Osteoblast (primary cell): ENCODE data around the gene VIT. TPM values are rescaled to one million over a fixed set of nuclear protein-coding genes. Genes with fewer than 3 reads are reported as not detected.
A peak's percentile ranks its signal among the peaks of the same experiment; 100 is the strongest.

Experiments used
- DNase-seq: peaks from one replicate; pipeline ENCODE4 v3.0.0; 2011; ENCODE audit warnings: low spot score, mixed read lengths; ENCODE audit not compliant: insufficient read length; ENCODE audit errors: missing footprints
- H2AFZ ChIP-seq: 2 replicates; pipeline ENCODE4 v1.6.0; 2011; ENCODE audit warnings: mild to moderate bottlenecking, low read length
- H3K27ac ChIP-seq: 2 replicates; pipeline ENCODE4 v1.5.1; 2011; ENCODE audit warnings: mild to moderate bottlenecking, low read depth, low read length, moderate library complexity
- H3K27me3 ChIP-seq: 2 replicates; pipeline ENCODE4 v1.6.0; 2012; ENCODE audit warnings: mild to moderate bottlenecking, control low read depth, inconsistent platforms, low read length, moderate library complexity; ENCODE audit not compliant: insufficient read depth
- H3K36me3 ChIP-seq: 2 replicates; pipeline ENCODE4 v1.5.1; 2011; ENCODE audit warnings: mild to moderate bottlenecking, low read length, control low read depth, moderate library complexity; ENCODE audit not compliant: insufficient read depth
- H3K4me1 ChIP-seq: 2 replicates; pipeline ENCODE4 v1.5.1; 2011; ENCODE audit warnings: mild to moderate bottlenecking, low read length, control low read depth, moderate library complexity; ENCODE audit not compliant: insufficient read depth
- H3K4me2 ChIP-seq: 2 replicates; pipeline ENCODE4 v1.6.0; 2011; ENCODE audit warnings: mild to moderate bottlenecking, low read length; ENCODE audit not compliant: insufficient read depth
- H3K4me3 ChIP-seq: fragments of 200-600 bp; sonication (generic); 3 replicates; pipeline ENCODE4 v1.5.1; 2012; ENCODE audit warnings: mild to moderate bottlenecking, low read length, inconsistent platforms; ENCODE audit not compliant: insufficient read depth
- H3K79me2 ChIP-seq: 2 replicates; pipeline ENCODE4 v1.6.0; 2012; ENCODE audit warnings: mild to moderate bottlenecking, low read length, control low read depth, inconsistent platforms; ENCODE audit not compliant: insufficient read depth
- H3K9me3 ChIP-seq: 2 replicates; pipeline ENCODE4 v1.5.1; 2011; ENCODE audit warnings: low read depth, low read length, control low read depth
- H4K20me1 ChIP-seq: 2 replicates; pipeline ENCODE4 v1.6.0; 2012; ENCODE audit warnings: mild to moderate bottlenecking, low read length, control low read depth; ENCODE audit not compliant: insufficient read depth
- total RNA-seq: library from RNA; depleted of rRNA; stranded (reverse); fragments of >200 nt; gene quantifications from 2 replicates; pipeline ENCODE4 v1.2.3, GENCODE V29; 2012
- TF ChIP-seq, protein P1 (sequence below): IDR thresholded peaks from 2 replicates; pipeline ENCODE4 v1.5.1; 2011; ENCODE audit warnings: mild to moderate bottlenecking, low read depth, low read length, moderate library complexity; ENCODE audit errors: extremely low read depth

VIT gene
- total RNA-seq, 1 donor: 31.1 TPM

DNA sequence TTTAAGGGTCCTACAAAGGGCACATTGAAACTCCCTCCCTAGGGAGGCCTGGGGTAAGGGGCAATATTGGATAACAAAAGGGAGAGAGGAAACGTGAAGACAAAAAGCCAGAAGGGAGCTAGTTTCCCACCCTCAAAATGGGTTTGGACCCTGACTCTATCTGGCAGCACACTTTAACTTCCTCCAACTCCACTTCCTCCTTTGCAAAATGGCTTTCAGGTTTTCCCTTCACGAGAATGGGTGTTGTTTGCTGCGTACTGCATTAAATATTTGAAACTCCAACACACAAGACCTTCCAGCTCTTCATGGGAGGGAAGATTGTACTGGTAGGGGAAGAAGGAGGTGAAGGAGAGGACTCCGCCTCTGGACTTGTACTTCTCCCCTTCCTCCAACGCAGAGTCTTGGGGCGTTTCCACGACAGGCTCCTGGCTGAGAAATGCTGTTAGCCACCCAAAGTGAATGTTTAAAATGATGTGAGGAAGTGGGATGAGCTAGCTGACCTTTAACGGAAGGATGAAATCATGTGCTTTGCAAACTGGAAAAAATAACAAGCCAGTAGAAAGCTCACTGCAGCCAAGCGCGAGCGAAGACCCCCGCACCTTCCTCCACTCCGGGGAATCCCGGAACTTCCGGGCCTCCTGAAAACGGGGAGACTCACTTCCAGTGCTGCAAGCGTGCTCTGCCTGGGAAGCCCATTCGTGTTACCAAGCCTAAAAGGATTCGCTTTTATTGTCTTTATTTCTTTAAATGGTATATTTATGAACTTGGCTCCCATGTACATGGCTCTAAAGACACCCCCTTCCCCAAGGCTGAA is 85.6 kb downstream of the VIT start:
- H3K36me3 ChIP-seq: no peaks in the 10 kb centered on the region
- H3K27me3 ChIP-seq: no peaks in the 10 kb centered on the region
- H4K20me1 ChIP-seq: no peaks in the 10 kb centered on the region
- H2AFZ ChIP-seq: peak overlapping the region; percentile 93
- peak; percentile 11 for DNase-seq
- H3K9me3 ChIP-seq: no peaks in the 10 kb centered on the region
- TF ChIP-seq, protein P1, sequence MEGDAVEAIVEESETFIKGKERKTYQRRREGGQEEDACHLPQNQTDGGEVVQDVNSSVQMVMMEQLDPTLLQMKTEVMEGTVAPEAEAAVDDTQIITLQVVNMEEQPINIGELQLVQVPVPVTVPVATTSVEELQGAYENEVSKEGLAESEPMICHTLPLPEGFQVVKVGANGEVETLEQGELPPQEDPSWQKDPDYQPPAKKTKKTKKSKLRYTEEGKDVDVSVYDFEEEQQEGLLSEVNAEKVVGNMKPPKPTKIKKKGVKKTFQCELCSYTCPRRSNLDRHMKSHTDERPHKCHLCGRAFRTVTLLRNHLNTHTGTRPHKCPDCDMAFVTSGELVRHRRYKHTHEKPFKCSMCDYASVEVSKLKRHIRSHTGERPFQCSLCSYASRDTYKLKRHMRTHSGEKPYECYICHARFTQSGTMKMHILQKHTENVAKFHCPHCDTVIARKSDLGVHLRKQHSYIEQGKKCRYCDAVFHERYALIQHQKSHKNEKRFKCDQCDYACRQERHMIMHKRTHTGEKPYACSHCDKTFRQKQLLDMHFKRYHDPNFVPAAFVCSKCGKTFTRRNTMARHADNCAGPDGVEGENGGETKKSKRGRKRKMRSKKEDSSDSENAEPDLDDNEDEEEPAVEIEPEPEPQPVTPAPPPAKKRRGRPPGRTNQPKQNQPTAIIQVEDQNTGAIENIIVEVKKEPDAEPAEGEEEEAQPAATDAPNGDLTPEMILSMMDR: no peak
- H3K4me1 ChIP-seq: peaks cover 11% of the 10 kb centered on the region
- H3K27ac ChIP-seq: no peak overlapping the region
- peak overlapping the region; percentile 70 for H3K4me2 ChIP-seq
- H3K4me3 ChIP-seq: peak overlapping the region; percentile 52
- H3K79me2 ChIP-seq: no peaks in the 10 kb centered on the region

DNA sequence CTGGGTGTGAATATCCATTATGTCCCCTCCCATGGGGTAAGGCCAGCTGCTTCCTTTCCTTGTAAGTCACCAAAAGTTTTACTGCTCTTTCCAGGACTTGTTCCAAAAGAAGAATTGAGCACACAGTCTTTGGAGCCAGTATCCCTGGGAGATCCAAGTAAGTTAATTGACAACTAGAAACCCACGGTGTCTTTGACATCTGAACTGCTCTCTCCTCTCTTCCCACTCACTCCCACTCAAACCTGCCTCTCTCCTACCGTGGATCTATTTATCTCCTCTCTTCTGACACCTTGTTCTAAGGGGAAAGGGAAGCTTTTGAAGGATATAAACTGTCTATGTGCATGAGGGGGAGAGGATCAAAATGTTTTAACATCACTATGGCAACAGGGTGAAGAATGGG is 86.7 kb downstream of the VIT start:
- Histone ChIP-seq H3K4me3 (no peak overlapping the region), H4K20me1 (no peaks in the 10 kb centered on the region), H3K4me1 (peaks cover 11% of the 10 kb centered on the region), H3K27ac (no peak overlapping the region), H3K9me3 (no peaks in the 10 kb centered on the region), H3K79me2 (no peaks in the 10 kb centered on the region), H3K36me3 (no peaks in the 10 kb centered on the region), H3K27me3 (no peaks in the 10 kb centered on the region), H2AFZ (no peak overlapping the region), H3K4me2 (no peak overlapping the region)
- TF ChIP-seq, protein P1: no peak
- DNase-seq: no peak

DNA sequence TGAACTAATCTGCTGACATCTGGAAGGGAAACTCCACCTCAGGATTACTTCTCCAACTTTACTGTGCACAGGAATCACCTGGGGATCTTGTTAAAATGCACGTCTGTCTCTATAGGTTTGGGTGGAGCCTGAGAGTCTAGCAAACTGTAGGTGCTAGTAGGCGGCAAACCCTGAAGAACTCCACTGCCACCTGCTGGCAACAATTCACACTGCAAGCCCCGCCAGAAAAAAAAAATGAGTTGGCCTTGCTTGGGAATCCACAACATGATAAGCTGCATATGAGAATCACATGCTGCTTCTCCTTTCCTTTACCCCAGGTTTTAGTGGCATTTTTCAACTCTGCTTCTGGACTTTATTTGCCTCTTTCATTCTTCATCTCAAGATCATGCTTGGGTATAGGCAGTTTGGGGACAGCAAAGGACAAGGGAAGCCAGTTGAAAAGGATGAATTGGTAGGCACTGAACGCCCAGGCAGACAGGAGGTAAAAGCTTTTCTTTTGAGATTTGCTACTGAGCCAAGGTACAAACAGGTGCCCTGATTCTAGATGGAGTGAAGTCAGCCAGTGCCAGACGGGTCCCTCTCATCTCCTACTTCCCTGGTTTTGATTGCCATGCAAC is 88.8 kb downstream of the VIT start:
- Histone ChIP-seq H2AFZ (no peak overlapping the region), H4K20me1 (no peaks in the 10 kb centered on the region), H3K4me3 (no peak overlapping the region)

More for the DNA sequence above, 88.8 kb downstream of the VIT start:
- no peak for DNase-seq
- Histone ChIP-seq H3K4me2 (no peak overlapping the region), H3K27me3 (peaks cover 2% of the 10 kb centered on the region), H3K79me2 (no peaks in the 10 kb centered on the region), H3K27ac (no peak overlapping the region), H3K36me3 (no peaks in the 10 kb centered on the region), H3K4me1 (peaks cover 5% of the 10 kb centered on the region), H3K9me3 (no peaks in the 10 kb centered on the region)
- TF ChIP-seq, protein P1: peak; percentile 99
